ENCODE results near the gene XRCC2. TPM values are rescaled to one million over a fixed set of nuclear protein-coding genes. Genes with fewer than 3 reads are reported as not detected.
"Not testable (repeated sequence)": the region's sequence is repeated elsewhere in the genome, so short reads cannot be mapped to it uniquely, and the experiment has no call there.

Gene XRCC2
- total and polyA plus RNA-seq, 8 donors, result 0.05 to 0.37 (median 0.20) TPM

DNA sequence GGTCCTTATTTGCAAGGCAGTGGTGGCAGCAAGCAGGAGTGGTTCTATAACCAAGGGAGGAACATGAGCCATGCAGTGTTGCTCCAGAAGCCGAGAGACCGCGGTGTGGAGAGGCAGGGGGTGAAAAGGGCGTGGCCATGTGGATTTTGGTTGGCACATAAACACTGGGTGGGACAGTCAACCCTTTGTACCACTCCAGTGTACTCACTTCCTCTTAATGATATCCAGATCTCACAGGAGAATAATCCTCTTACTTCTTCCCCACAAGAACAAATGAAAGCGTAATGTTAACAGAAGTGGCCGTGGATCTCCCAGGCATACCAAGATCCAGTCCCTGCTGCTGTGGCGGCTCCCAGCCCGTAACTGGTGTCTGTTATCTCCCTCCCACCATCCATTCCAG lies 42.4 kb downstream of the XRCC2 start:
- FAIRE-seq (no peak), ATAC-seq (no peak), DNase-seq (no peak)
- H3K27me3 ChIP-seq, result no peaks in the 10 kb centered on the region
- no peaks in the 10 kb centered on the region for H3K36me3 ChIP-seq
- H3K4me3 ChIP-seq, result no peak overlapping the region
- H3K4me1 ChIP-seq, result no peaks in the 10 kb centered on the region
- intact Hi-C loops (cut with DNase I), result no loop called here
- TF ChIP-seq, protein P1, sequence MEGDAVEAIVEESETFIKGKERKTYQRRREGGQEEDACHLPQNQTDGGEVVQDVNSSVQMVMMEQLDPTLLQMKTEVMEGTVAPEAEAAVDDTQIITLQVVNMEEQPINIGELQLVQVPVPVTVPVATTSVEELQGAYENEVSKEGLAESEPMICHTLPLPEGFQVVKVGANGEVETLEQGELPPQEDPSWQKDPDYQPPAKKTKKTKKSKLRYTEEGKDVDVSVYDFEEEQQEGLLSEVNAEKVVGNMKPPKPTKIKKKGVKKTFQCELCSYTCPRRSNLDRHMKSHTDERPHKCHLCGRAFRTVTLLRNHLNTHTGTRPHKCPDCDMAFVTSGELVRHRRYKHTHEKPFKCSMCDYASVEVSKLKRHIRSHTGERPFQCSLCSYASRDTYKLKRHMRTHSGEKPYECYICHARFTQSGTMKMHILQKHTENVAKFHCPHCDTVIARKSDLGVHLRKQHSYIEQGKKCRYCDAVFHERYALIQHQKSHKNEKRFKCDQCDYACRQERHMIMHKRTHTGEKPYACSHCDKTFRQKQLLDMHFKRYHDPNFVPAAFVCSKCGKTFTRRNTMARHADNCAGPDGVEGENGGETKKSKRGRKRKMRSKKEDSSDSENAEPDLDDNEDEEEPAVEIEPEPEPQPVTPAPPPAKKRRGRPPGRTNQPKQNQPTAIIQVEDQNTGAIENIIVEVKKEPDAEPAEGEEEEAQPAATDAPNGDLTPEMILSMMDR (IDR thresholded peaks at IDR 0.05), result no peak
- H3K27ac ChIP-seq, result no peak overlapping the region
- WGBS, 2 donors, result 73 to 79% methylated on average over 8 of the region's 8 CpGs
- no peaks in the 10 kb centered on the region for H3K9me3 ChIP-seq

DNA sequence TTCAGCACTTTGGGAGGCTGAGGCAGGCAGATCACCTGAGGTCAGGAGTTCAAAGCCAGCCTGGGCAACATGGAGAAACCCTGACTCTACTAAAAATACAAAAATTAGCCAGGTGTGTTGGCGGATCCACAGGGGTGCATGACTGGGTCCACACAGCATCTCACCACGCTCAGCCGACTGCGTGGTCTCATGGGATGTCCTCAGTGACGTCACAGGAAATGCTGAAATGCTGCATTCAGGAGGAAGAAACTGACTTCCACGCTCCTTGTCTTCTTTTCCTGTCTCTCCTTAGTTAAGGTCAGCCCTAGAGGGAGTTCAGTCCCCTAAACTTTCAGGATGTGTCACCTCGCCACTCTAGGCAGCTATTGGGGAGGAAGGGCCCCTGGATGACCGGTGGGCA lies 42.9 kb downstream of the XRCC2 start:
- 75 to 82% methylated on average over 8 of the region's 8 CpGs for WGBS, 2 donors
- DNase-seq (no peak), FAIRE-seq (no peak), ATAC-seq (no peak)
- intact Hi-C loops (cut with DNase I), result no loop called here
- Histone ChIP-seq H3K4me3 (no peak overlapping the region), H3K27ac (no peak overlapping the region), H3K27me3 (no peaks in the 10 kb centered on the region), H3K4me1 (no peaks in the 10 kb centered on the region), H3K36me3 (no peaks in the 10 kb centered on the region), H3K9me3 (no peaks in the 10 kb centered on the region)
- TF ChIP-seq, protein P1 (IDR thresholded peaks at IDR 0.05), result no peak

DNA sequence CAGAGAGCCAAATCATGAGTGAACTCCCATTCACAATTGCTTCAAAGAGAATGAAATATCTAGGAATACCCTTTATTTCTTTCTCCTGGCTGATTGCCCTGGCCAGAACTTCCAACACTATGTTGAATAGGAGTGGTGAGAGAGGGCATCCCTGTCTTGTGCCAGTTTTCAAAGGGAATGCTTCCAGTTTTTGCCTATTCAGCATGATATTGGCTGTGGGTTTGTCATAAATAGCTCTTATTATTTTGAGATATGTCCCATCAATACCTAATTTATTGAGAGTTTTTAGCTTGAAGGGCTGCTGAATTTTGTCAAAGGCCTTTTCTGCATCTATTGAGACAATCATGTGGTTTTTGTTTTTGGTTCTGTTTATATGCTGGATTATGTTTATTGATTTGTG lies 47.2 kb downstream of the XRCC2 start:
- DNase-seq; H3K4me1 ChIP-seq; H3K36me3 ChIP-seq; H3K27ac ChIP-seq; H3K4me3 ChIP-seq; H3K9me3 ChIP-seq; intact Hi-C loops (cut with DNase I); H3K27me3 ChIP-seq; FAIRE-seq; ATAC-seq: not testable (repeated sequence)

DNA sequence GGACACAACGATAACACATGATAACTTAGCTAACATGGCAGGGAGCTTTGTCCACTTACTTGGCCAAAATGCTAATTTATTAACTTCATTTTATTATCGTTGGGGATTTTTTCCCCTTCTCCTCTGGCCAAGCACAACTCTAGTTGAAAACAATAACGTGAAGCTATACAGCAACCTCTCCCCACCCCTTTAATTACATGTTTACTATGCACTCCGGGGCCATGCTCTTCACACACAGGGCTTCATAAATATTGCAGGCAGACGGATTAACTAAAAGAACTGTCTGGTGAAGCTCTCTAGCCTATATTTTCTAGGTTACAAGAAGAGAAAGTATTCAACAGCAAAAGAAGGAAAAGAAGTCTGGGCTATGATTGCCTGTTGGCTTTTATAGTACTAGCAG lies 51.7 kb downstream of the XRCC2 start:
- Histone ChIP-seq H3K9me3 (no peaks in the 10 kb centered on the region), H3K36me3 (no peaks in the 10 kb centered on the region), H3K4me3 (no peak overlapping the region), H3K27me3 (no peaks in the 10 kb centered on the region), H3K27ac (no peak overlapping the region), H3K4me1 (no peaks in the 10 kb centered on the region)
- WGBS, 2 donors, result 59 to 66% methylated on average over 5 of the region's 5 CpGs
- DNase-seq (no peak), ATAC-seq (no peak), FAIRE-seq (no peak)
- TF ChIP-seq, protein P1 (IDR thresholded peaks at IDR 0.05), result no peak
- intact Hi-C loops (cut with DNase I), result no loop called here

DNA sequence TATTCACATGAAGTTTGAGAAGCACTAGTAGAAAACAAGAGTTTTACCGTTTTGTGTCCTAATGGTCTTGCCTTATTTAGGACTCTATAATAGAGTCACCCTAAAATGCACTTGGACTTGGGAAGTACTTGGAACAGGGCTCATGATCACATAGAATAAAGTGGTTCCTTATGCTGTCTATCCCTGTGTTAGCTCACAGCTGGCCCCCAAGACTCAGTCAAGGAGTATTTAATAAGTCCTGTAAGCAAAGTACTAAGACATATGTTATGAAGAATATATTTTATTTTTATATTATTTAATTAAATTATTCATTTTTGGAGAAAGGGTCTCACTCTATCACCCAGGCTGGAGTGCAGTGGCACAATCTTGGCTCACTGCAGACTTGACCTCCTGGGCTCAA lies 54.5 kb downstream of the XRCC2 start:
- Histone ChIP-seq H3K36me3 (no peaks in the 10 kb centered on the region), H3K4me3 (no peak overlapping the region), H3K27me3 (no peaks in the 10 kb centered on the region), H3K4me1 (no peaks in the 10 kb centered on the region), H3K27ac (no peak overlapping the region), H3K9me3 (no peaks in the 10 kb centered on the region)
- WGBS, 2 donors, result 94% methylated on average over 1 of the region's 1 CpG
- DNase-seq (no peak), FAIRE-seq (no peak), ATAC-seq (no peak)
- intact Hi-C loops (cut with DNase I), result no loop called here
- TF ChIP-seq, protein P1 (IDR thresholded peaks at IDR 0.05), result no peak

Measured in pancreas (tissue), 10 donors.